Measurements from ENCODE around the gene ARL14. TPM values are rescaled to one million over a fixed set of nuclear protein-coding genes. Genes with fewer than 3 reads are reported as not detected.

ARL14 gene
- polyA plus RNA-seq, 1 donor (not counting 4 experiments of a cell fraction or from before 2014, with no cell fraction given), result 1.6 TPM

DNA sequence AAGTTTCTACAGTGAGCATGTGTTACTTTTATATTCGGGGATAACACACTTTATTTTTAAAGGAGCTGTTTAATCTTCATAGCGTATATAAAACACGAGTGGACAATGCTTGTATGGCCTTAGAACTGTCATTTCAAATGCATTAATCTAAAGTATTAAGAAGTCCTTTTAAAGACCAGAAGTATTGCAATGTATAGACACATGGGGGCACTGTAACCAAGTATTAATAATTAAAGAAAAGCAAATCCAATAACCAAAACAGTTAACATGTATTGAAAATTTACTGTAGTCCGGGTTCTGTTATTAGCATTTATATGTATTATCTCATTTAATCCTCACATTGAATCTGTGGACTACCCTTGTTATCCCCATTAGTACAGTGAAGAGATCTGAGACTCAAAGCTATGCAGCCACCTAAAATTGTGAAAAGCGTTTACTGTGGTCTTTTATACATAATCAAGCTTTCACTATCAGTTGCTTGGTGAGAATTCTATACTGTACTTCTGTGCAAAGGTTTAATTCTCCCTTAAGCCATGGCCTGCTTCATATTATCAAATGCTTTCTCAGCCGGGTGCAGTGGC is 10.1 kb downstream of the ARL14 start:
- Histone ChIP-seq H2AFZ (ENCODE audit: control insufficient read depth, low read length) (no peak overlapping the region), H3K4me3 (ENCODE audit: control insufficient read depth in 2 of 3, extremely low read depth in 1 of 3, insufficient read depth in 2 of 3, low read depth in 1 of 3, low read length in 3 of 3) (no peak overlapping the region), H3K27ac (ENCODE audit: control insufficient read depth, insufficient read depth, low read length) (no peak overlapping the region), H3K4me1 (ENCODE audit: control insufficient read depth, extremely low read depth, insufficient read depth, low read length) (no peaks in the 10 kb centered on the region), H4K20me1 (ENCODE audit: control insufficient read depth, extremely low read depth, insufficient read depth, low read length) (no peaks in the 10 kb centered on the region), H3K36me3 (ENCODE audit: control insufficient read depth in 2 of 2, extremely low read depth in 1 of 2, insufficient read depth in 2 of 2, low read length in 2 of 2) (no peaks in the 10 kb centered on the region), H3K9me1 (ENCODE audit: control insufficient read depth, extremely low read depth, insufficient read depth, low read length) (no peaks in the 10 kb centered on the region), H3K9ac (ENCODE audit: control insufficient read depth, extremely low read depth, insufficient read depth, low read length) (no peak overlapping the region), H3K27me3 (ENCODE audit: control insufficient read depth, extremely low read depth, insufficient read depth, low read length) (no peaks in the 10 kb centered on the region), H3K4me2 (ENCODE audit: control insufficient read depth, extremely low read depth, insufficient read depth, low read depth, low read length) (no peak overlapping the region), H3K9me3 (ENCODE audit: control insufficient read depth, low read depth, low read length) (no peaks in the 10 kb centered on the region), H3K79me2 (ENCODE audit: control insufficient read depth, insufficient read depth, low read length) (no peaks in the 10 kb centered on the region)
- dilution Hi-C loops (cut with MboI; ENCODE audit: extremely low pct_ligation_motif_present, low sequenced_read_pairs), result no loop called here
- DNase-seq (ENCODE audit: low read depth, low spot score) (no peak), FAIRE-seq (no peak)
- TF ChIP-seq, protein P1, sequence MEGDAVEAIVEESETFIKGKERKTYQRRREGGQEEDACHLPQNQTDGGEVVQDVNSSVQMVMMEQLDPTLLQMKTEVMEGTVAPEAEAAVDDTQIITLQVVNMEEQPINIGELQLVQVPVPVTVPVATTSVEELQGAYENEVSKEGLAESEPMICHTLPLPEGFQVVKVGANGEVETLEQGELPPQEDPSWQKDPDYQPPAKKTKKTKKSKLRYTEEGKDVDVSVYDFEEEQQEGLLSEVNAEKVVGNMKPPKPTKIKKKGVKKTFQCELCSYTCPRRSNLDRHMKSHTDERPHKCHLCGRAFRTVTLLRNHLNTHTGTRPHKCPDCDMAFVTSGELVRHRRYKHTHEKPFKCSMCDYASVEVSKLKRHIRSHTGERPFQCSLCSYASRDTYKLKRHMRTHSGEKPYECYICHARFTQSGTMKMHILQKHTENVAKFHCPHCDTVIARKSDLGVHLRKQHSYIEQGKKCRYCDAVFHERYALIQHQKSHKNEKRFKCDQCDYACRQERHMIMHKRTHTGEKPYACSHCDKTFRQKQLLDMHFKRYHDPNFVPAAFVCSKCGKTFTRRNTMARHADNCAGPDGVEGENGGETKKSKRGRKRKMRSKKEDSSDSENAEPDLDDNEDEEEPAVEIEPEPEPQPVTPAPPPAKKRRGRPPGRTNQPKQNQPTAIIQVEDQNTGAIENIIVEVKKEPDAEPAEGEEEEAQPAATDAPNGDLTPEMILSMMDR (optimal IDR thresholded peaks at IDR 0.05 in 1 of 3, IDR thresholded peaks at IDR 0.05 in 1 of 3, conservative IDR thresholded peaks at IDR 0.05 in 1 of 3; ENCODE audit: extremely low read depth in 1 of 3, insufficient read depth in 2 of 3, low read length in 3 of 3), result peak in 2 of 3 experiments; percentile 13 to 29
- TF ChIP-seq EZH2 (IDR thresholded peaks at IDR 0.05; ENCODE audit: low read length), result no peak

DNA sequence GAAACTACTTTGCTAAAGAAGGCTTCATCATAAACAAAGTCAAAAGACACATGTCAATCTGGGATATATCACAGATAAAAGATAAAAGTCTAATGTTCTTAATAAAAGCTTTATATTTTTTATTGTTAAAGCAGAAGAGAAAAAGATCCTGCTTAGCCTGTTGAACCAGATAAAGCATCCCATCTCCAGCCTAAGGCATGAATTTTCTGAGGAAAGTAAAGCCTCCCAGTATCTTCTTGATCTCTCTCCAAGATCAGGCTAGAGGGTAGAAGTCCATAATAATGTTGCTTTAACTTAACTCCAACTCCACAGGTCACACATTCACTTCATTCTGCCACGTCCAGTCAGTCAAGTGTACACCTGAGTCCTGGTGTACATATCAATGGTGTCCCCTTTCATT is 14.2 kb downstream of the ARL14 start:
- no peak overlapping the region for H3K4me3 ChIP-seq (ENCODE audit: control insufficient read depth in 2 of 3, extremely low read depth in 1 of 3, insufficient read depth in 2 of 3, low read depth in 1 of 3, low read length in 3 of 3)
- no peaks in the 10 kb centered on the region for H3K4me1 ChIP-seq (ENCODE audit: control insufficient read depth, extremely low read depth, insufficient read depth, low read length)
- no peak overlapping the region for H3K27ac ChIP-seq (ENCODE audit: control insufficient read depth, insufficient read depth, low read length)
- H3K9me1 ChIP-seq (ENCODE audit: control insufficient read depth, extremely low read depth, insufficient read depth, low read length), result no peaks in the 10 kb centered on the region
- H3K9me3 ChIP-seq (ENCODE audit: control insufficient read depth, low read depth, low read length), result no peaks in the 10 kb centered on the region
- H2AFZ ChIP-seq (ENCODE audit: control insufficient read depth, low read length), result no peak overlapping the region
- no peak overlapping the region for H3K9ac ChIP-seq (ENCODE audit: control insufficient read depth, extremely low read depth, insufficient read depth, low read length)
- no peaks in the 10 kb centered on the region for H3K36me3 ChIP-seq (ENCODE audit: control insufficient read depth in 2 of 2, extremely low read depth in 1 of 2, insufficient read depth in 2 of 2, low read length in 2 of 2)
- DNase-seq (ENCODE audit: low read depth, low spot score) (no peak), FAIRE-seq (no peak)
- no peak overlapping the region for H3K4me2 ChIP-seq (ENCODE audit: control insufficient read depth, extremely low read depth, insufficient read depth, low read depth, low read length)
- dilution Hi-C loops (cut with MboI; ENCODE audit: extremely low pct_ligation_motif_present, low sequenced_read_pairs), result no loop called here
- no peaks in the 10 kb centered on the region for H3K27me3 ChIP-seq (ENCODE audit: control insufficient read depth, extremely low read depth, insufficient read depth, low read length)
- TF ChIP-seq, protein P1 (optimal IDR thresholded peaks at IDR 0.05 in 1 of 3, IDR thresholded peaks at IDR 0.05 in 1 of 3, conservative IDR thresholded peaks at IDR 0.05 in 1 of 3; ENCODE audit: extremely low read depth in 1 of 3, insufficient read depth in 2 of 3, low read length in 3 of 3), result no peak
- no peak for TF ChIP-seq EZH2 (IDR thresholded peaks at IDR 0.05; ENCODE audit: low read length)
- H4K20me1 ChIP-seq (ENCODE audit: control insufficient read depth, extremely low read depth, insufficient read depth, low read length), result no peaks in the 10 kb centered on the region
- no peaks in the 10 kb centered on the region for H3K79me2 ChIP-seq (ENCODE audit: control insufficient read depth, insufficient read depth, low read length)
